ENCODE results near the gene SOX15. TPM values are rescaled to one million over a fixed set of nuclear protein-coding genes. Genes with fewer than 3 reads are reported as not detected.

SOX15 gene
- total RNA-seq, 4 donors from 2014 or later: 61.9 to 106 (median 77.8) TPM

GRCh38 chr17:7552621-7553051, 37.3 kb downstream of the SOX15 start:
- H3K4me3 ChIP-seq (ENCODE audit: low read depth, poor library complexity, severe bottlenecking): no peak overlapping the region
- intact Hi-C loops (cut with DNase I; ENCODE audit: low total_unique reads): loop anchor here (10.0 kb wide), 2 partner anchors 58 to 198 kb away; partner anchors contain the start of genes KCTD11 and TMEM95
- DNase-seq (ENCODE audit: low spot score in 2 of 2): no peak
- TF ChIP-seq POLR2A (IDR thresholded peaks at IDR 0.05): no peak
- no peak for TF ChIP-seq CTCF (IDR thresholded peaks at IDR 0.05)
- WGBS, 2 donors: 61 to 67% methylated on average over 6 of the region's 6 CpGs

GRCh38 chr17:7551396-7551795, 38.5 kb downstream of the SOX15 start:
- 94% methylated on average over 4 of the region's 4 CpGs for WGBS, 2 donors
- H3K4me3 ChIP-seq (ENCODE audit: low read depth, poor library complexity, severe bottlenecking): no peak overlapping the region
- intact Hi-C loops (cut with DNase I; ENCODE audit: low total_unique reads): loop anchor here (10.0 kb wide), 2 partner anchors 57 to 197 kb away; partner anchors contain the start of genes KCTD11 and TMEM95
- TF ChIP-seq CTCF (IDR thresholded peaks at IDR 0.05): no peak
- TF ChIP-seq POLR2A (IDR thresholded peaks at IDR 0.05): no peak
- no peak for DNase-seq (ENCODE audit: low spot score in 2 of 2)

GRCh38 chr17:7550344-7550743, 39.5 kb downstream of the SOX15 start:
- intact Hi-C loops (cut with DNase I; ENCODE audit: low total_unique reads): loop anchor here (10.0 kb wide), 2 partner anchors 56 to 196 kb away; partner anchors contain the start of genes KCTD11 and TMEM95
- H3K4me3 ChIP-seq (ENCODE audit: low read depth, poor library complexity, severe bottlenecking): no peak overlapping the region
- DNase-seq (ENCODE audit: low spot score in 2 of 2): no peak
- WGBS, 2 donors: 66 to 71% methylated on average over 6 of the region's 6 CpGs
- no peak for TF ChIP-seq POLR2A (IDR thresholded peaks at IDR 0.05)
- TF ChIP-seq CTCF (IDR thresholded peaks at IDR 0.05): no peak

- H3K4me3 ChIP-seq (ENCODE audit: low read depth, poor library complexity, severe bottlenecking): peak overlapping the region; percentile 51
- TF ChIP-seq POLR2A (IDR thresholded peaks at IDR 0.05): no peak
- no peak for TF ChIP-seq CTCF (IDR thresholded peaks at IDR 0.05)
- WGBS, 2 donors: 14 to 18% methylated on average over 20 of the region's 20 CpGs
- DNase-seq (ENCODE audit: low spot score in 2 of 2): peak in 1 of 2 donors; percentile 88
- intact Hi-C loops (cut with DNase I; ENCODE audit: low total_unique reads): loop anchor here (10.0 kb wide), 2 partner anchors 55 to 195 kb away; partner anchors contain the start of genes KCTD11 and TMEM95
Observed at GRCh38 chr17:7549401-7550055, 40.4 kb downstream of the SOX15 start.

- DNase-seq (ENCODE audit: low spot score in 2 of 2): peak; percentile 34 to 93
- TF ChIP-seq POLR2A (IDR thresholded peaks at IDR 0.05) (no peak), CTCF (IDR thresholded peaks at IDR 0.05) (no peak)
- 0 to 4% methylated on average over 9 to 32 of the region's 65 CpGs for WGBS, 2 donors
- intact Hi-C loops (cut with DNase I; ENCODE audit: low total_unique reads): no loop called here
- peak within 1 kb of the TSS; percentile 51 for H3K4me3 ChIP-seq (ENCODE audit: low read depth, poor library complexity, severe bottlenecking)
Observed at GRCh38 chr17:7548585-7549400, 41.1 kb downstream of the SOX15 start, which contains the start of gene TNFSF12. TNFSF12 (plus strand) TSS chr17:7549058; CDS start chr17:7549154, 96 bp downstream.

Measured in lower leg skin (tissue), 4 donors.